GM23248 (cell line): ENCODE data around the gene SH3GL3. TPM values are rescaled to one million over a fixed set of nuclear protein-coding genes. Genes with fewer than 3 reads are reported as not detected.

Experiments
- DNase-seq: peaks from one replicate; pipeline ENCODE4 v3.0.0-alpha.2; 2015
- H2AFZ ChIP-seq: fragments of 200-600 bp; sonication (generic); 2 replicates; pipeline ENCODE4 v1.6.1; 2016; ENCODE audit warnings: antibody characterized with exemption
- H3F3A ChIP-seq: fragments of 200-600 bp; sonication (generic); 2 replicates; pipeline ENCODE4 v1.6.1; 2016; ENCODE audit warnings: mild to moderate bottlenecking, antibody characterized with exemption, mixed run types; ENCODE audit not compliant: insufficient read depth
- H3K27ac ChIP-seq: fragments of 200-600 bp; sonication (generic); 2 replicates; pipeline ENCODE4 v1.5.1; 2016; ENCODE audit warnings: mild to moderate bottlenecking
- H3K27me3 ChIP-seq: fragments of 200-600 bp; sonication (generic); replicated peaks from 2 replicates; pipeline ENCODE4 v1.6.1; 2016; ENCODE audit warnings: mild to moderate bottlenecking; ENCODE audit not compliant: insufficient read depth
- H3K36me3 ChIP-seq: fragments of 200-600 bp; sonication (generic); 2 replicates; pipeline ENCODE4 v1.6.1; 2016; ENCODE audit warnings: low read depth, mild to moderate bottlenecking
- H3K4me1 ChIP-seq: fragments of 200-600 bp; sonication (generic); 2 replicates; pipeline ENCODE4 v1.6.1; 2016; ENCODE audit warnings: mild to moderate bottlenecking; ENCODE audit not compliant: insufficient read depth
- H3K4me2 ChIP-seq: fragments of 200-600 bp; sonication (generic); one replicate; pipeline ENCODE4 v1.6.1; 2016; ENCODE audit warnings: mild to moderate bottlenecking; ENCODE audit not compliant: unreplicated experiment
- H3K4me3 ChIP-seq: fragments of 200-600 bp; sonication (generic); 2 replicates; pipeline ENCODE4 v1.5.1; 2016; ENCODE audit warnings: mild to moderate bottlenecking
- H3K79me2 ChIP-seq: fragments of 200-600 bp; sonication (generic); 2 replicates; pipeline ENCODE4 v1.6.1; 2016; ENCODE audit warnings: mild to moderate bottlenecking; ENCODE audit not compliant: insufficient read depth
- H3K9ac ChIP-seq: fragments of 200-600 bp; sonication (generic); 2 replicates; pipeline ENCODE4 v1.6.1; 2016; ENCODE audit warnings: mild to moderate bottlenecking
- H3K9me2 ChIP-seq: fragments of 200-600 bp; sonication (generic); 2 replicates; pipeline ENCODE4 v1.6.1; 2016; ENCODE audit warnings: mixed run types, mild to moderate bottlenecking, moderate library complexity; ENCODE audit not compliant: insufficient read depth
- H3K9me3 ChIP-seq: fragments of 200-600 bp; sonication (generic); one replicate; pipeline ENCODE4 v1.6.1; 2017; ENCODE audit warnings: low read depth
- H4K20me1 ChIP-seq: fragments of 200-600 bp; sonication (generic); 2 replicates; pipeline ENCODE4 v1.6.0; 2016; ENCODE audit not compliant: insufficient read depth
- EZH2 ChIP-seq: fragments of 200-600 bp; sonication (generic); IDR thresholded peaks from 2 replicates; pipeline ENCODE4 v1.6.1; 2018; ENCODE audit warnings: antibody characterized with exemption, mild to moderate bottlenecking; ENCODE audit not compliant: insufficient read depth, poor library complexity, severe bottlenecking
- EZH2phosphoT487 ChIP-seq: fragments of 200-600 bp; sonication (generic); IDR thresholded peaks from 2 replicates; pipeline ENCODE4 v1.6.1; 2018; ENCODE audit warnings: antibody characterized with exemption, moderate library complexity, mild to moderate bottlenecking, low read depth; ENCODE audit not compliant: insufficient read depth
- WGBS, 2 experiments: methylation state at CpG; one replicate each; pipeline ENCODE4 v1.1.6; 2015 to 2017; ENCODE audit warnings: low lambda C conversion rate in 2 of 2, low coverage in 1 of 2; ENCODE audit errors: missing lambda C conversion rate in 2 of 2; 5-methylcytosine and 5-hydroxymethylcytosine counted together
- in situ Hi-C: fragments of 300-500 bp; cut with MboI; formaldehyde crosslinking; loops from 2 replicates; pipeline ENCODE4 v1.15.0; 2020
- polyA plus RNA-seq: library from polyadenylated mRNA; unstranded; fragments of >200 nt; fragmentation: Nextera tagmentation; extraction: Ambion mirVana; gene quantifications from 2 replicates; pipeline ENCODE4 v1.2.1, GENCODE V29; 2016
- total RNA-seq: library from RNA; depleted of rRNA; stranded (reverse); fragments of >200 nt; shearing (Covaris generic); gene quantifications from 2 replicates; pipeline ENCODE4 v1.2.3, GENCODE V29; 2014

SH3GL3 gene
- total and polyA plus RNA-seq, 2 experiments from 2014 or later, result 0.28 TPM; not detected in 1

DNA sequence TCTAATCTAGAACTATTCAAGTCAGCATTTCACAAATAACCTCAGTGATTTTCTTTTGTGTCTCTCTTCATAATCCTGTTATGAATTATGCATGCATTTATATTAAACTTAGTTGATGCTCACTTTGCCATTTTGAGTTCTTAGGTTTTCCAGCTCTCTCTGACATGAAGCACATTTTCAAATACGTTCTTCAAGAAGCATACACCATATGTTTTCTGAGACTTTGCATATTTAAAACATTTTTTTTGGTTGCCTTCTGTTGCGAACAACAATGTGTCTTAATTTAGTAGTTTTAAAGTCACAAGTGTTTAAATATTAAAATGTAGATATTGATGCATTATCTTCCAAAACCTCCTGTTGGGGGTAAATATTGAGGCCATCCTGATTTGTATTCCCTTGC, 37.5 kb downstream of the SH3GL3 start:
- Histone ChIP-seq H3K4me3 (no peak overlapping the region), H3K4me2 (no peak overlapping the region), H3K27ac (no peak overlapping the region), H3K27me3 (no peaks in the 10 kb centered on the region), H3K79me2 (no peaks in the 10 kb centered on the region), H3K9me3 (no peaks in the 10 kb centered on the region), H3K9ac (no peak overlapping the region), H3K9me2 (no peaks in the 10 kb centered on the region), H4K20me1 (no peaks in the 10 kb centered on the region), H3K36me3 (no peaks in the 10 kb centered on the region), H3K4me1 (no peaks in the 10 kb centered on the region), H3F3A (no peaks in the 10 kb centered on the region), H2AFZ (no peak overlapping the region)
- in situ Hi-C loops, result no loop called here
- TF ChIP-seq EZH2phosphoT487 (no peak), EZH2 (no peak)
- DNase-seq, result no peak
- WGBS, 2 experiments, result 7 to 10% methylated on average over 2 of the region's 2 CpGs

DNA sequence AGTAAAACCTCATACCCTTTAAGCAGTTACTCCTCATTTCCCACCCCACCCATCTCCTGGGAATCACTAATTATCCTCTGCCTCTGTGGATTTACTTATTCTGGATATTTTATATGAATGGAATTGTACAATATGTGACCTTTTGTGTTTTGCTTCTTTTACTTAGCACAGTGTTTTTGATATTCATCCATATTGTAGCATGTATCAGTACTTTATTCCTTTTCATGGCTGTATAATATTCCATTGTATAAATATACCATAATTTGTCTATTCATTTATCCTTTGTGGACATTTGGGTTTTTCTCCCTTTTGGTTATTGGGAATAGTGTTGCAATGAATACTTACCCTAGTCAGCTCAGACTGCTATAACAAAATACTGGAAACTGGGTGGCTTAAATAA, 39.2 kb downstream of the SH3GL3 start:
- H3K79me2 ChIP-seq, result no peaks in the 10 kb centered on the region
- H3K27me3 ChIP-seq, result no peaks in the 10 kb centered on the region
- no peak for TF ChIP-seq EZH2
- no peaks in the 10 kb centered on the region for H3F3A ChIP-seq
- no peaks in the 10 kb centered on the region for H3K4me1 ChIP-seq
- DNase-seq, result no peak
- H3K27ac ChIP-seq, result no peak overlapping the region
- no peak overlapping the region for H3K4me2 ChIP-seq
- in situ Hi-C loops, result no loop called here
- no peaks in the 10 kb centered on the region for H4K20me1 ChIP-seq
- H3K4me3 ChIP-seq, result no peak overlapping the region
- H3K36me3 ChIP-seq, result no peaks in the 10 kb centered on the region
- H2AFZ ChIP-seq, result no peak overlapping the region
- H3K9ac ChIP-seq, result no peak overlapping the region
- H3K9me3 ChIP-seq, result no peaks in the 10 kb centered on the region
- no peaks in the 10 kb centered on the region for H3K9me2 ChIP-seq

DNA sequence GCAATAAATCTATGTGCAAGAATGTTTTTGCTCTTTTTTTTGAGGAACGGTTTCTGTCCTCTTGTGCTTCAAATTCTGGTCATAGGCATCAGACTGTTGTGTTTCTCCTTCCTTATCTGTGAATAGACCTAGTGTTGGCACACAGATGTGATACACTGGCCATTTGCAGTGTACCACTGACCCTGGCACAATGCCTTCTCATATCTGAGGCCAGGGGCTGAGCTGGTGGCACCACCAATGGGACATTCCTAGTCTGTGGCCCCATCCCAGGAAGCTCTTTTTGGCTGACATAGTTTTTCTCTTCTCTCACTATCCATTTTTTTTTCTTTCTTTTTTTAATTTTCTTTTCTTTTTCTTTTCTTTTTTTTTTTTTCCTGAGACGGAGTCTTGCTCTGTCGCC, 40.4 kb downstream of the SH3GL3 start:
- Histone ChIP-seq H3K4me3 (no peak overlapping the region), H3K9ac (no peak overlapping the region), H3F3A (no peaks in the 10 kb centered on the region), H3K9me3 (no peaks in the 10 kb centered on the region), H4K20me1 (no peaks in the 10 kb centered on the region), H3K9me2 (no peaks in the 10 kb centered on the region), H3K36me3 (no peaks in the 10 kb centered on the region), H3K79me2 (no peaks in the 10 kb centered on the region), H3K4me1 (no peaks in the 10 kb centered on the region), H3K4me2 (no peak overlapping the region), H2AFZ (no peak overlapping the region), H3K27ac (no peak overlapping the region), H3K27me3 (no peaks in the 10 kb centered on the region)
- no peak for DNase-seq
- no peak for TF ChIP-seq EZH2phosphoT487
- no peak for TF ChIP-seq EZH2
- 37 to 49% methylated on average over 2 to 3 of the region's 3 CpGs for WGBS, 2 experiments
- in situ Hi-C loops, result no loop called here

DNA sequence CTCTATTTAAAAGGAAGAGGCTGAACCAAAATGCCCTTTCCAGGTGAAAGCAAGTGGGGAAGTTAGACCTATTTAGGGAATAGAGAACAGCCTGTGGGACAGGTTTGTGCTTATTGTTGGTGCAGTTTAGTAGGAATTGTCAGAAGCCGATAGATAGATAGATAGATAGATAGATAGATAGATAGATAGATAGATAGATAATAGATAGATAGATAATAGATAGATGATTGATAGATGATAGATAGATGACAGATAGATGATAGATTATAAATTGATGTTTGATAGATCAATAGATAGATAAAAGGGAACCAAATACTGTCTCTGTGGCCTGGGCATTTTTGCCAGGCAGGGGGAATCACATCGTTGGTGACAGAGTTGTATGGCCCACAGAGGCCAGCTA, 42.5 kb downstream of the SH3GL3 start:
- Histone ChIP-seq H3K4me2 (no peak overlapping the region), H4K20me1 (no peaks in the 10 kb centered on the region), H3K27ac (no peak overlapping the region), H3K4me1 (no peaks in the 10 kb centered on the region), H3K9ac (no peak overlapping the region), H3K79me2 (no peaks in the 10 kb centered on the region), H3K9me2 (no peaks in the 10 kb centered on the region), H3K9me3 (no peaks in the 10 kb centered on the region), H2AFZ (no peak overlapping the region), H3F3A (no peaks in the 10 kb centered on the region), H3K36me3 (no peaks in the 10 kb centered on the region), H3K4me3 (no peak overlapping the region), H3K27me3 (no peaks in the 10 kb centered on the region)
- WGBS, 2 experiments, result 42 to 47% methylated on average over 2 of the region's 2 CpGs
- no peak for DNase-seq
- TF ChIP-seq EZH2phosphoT487, result no peak
- TF ChIP-seq EZH2, result no peak
- in situ Hi-C loops, result no loop called here

DNA sequence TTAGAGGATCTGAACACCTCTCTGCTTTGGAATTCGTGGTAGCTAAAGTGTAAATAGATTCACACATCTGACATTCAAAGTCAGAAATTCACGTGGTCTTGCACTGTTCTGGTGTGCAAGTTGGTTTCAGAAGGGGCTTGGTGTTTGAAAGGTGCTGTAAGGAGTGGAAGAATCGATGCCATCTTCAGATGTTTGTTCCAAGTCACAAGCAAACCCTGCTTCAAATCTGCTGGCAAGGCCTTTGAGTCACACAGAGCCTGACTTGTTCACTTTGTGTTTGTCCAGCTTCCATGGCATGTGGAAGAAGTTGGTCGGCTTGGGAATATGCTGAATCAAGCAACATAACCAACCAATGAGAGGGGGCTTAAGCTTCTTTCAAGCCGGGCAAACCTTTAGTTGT, 44.3 kb downstream of the SH3GL3 start:
- H3K79me2 ChIP-seq, result no peaks in the 10 kb centered on the region
- in situ Hi-C loops, result no loop called here
- no peaks in the 10 kb centered on the region for H3K9me2 ChIP-seq
- no peaks in the 10 kb centered on the region for H3F3A ChIP-seq
- H2AFZ ChIP-seq, result no peak overlapping the region
- DNase-seq, result no peak
- H3K27ac ChIP-seq, result no peak overlapping the region
- no peaks in the 10 kb centered on the region for H3K36me3 ChIP-seq
- H3K9ac ChIP-seq, result no peak overlapping the region
- H4K20me1 ChIP-seq, result no peaks in the 10 kb centered on the region
- H3K4me2 ChIP-seq, result no peak overlapping the region
- no peak overlapping the region for H3K4me3 ChIP-seq
- WGBS, 2 experiments, result 5 to 10% methylated on average over 5 of the region's 5 CpGs
- H3K27me3 ChIP-seq, result no peaks in the 10 kb centered on the region
- no peak for TF ChIP-seq EZH2
- TF ChIP-seq EZH2phosphoT487, result no peak
- no peaks in the 10 kb centered on the region for H3K9me3 ChIP-seq
- H3K4me1 ChIP-seq, result no peaks in the 10 kb centered on the region
